Measurements from ENCODE around the gene DUOX1. TPM values are rescaled to one million over a fixed set of nuclear protein-coding genes. Genes with fewer than 3 reads are reported as not detected.

Gene DUOX1
- polyA plus RNA-seq, 1 of the 3 experiments (the other 2 are of a cell fraction), result not detected

- H3K36me3 ChIP-seq (replicated peaks in 1 of 2; ENCODE audit: control insufficient read depth in 1 of 2, insufficient read depth in 2 of 2, low read length in 1 of 2), result no peaks in the 10 kb centered on the region
- no peak overlapping the region for H3K4me3 ChIP-seq (ENCODE audit: low read depth in 2 of 2, low read length in 1 of 2)
- H3K9me2 ChIP-seq, result no peaks in the 10 kb centered on the region
- DNase-seq, result peak; percentile 83
- WGBS (ENCODE audit: low lambda C conversion rate), result 70% methylated on average over 5 of the region's 5 CpGs
- TF ChIP-seq NFIC (IDR thresholded peaks at IDR 0.05; ENCODE audit: borderline replicate concordance) (no peak), CHD2 (IDR thresholded peaks at IDR 0.05; ENCODE audit: low read length, partially characterized antibody) (no peak), FOXJ3 (CRISPR knock-in tag; IDR thresholded peaks at IDR 0.05) (no peak), RAD21 (IDR thresholded peaks at IDR 0.05; ENCODE audit: low read length) (no peak), TCF12 (IDR thresholded peaks at IDR 0.05) (no peak), GATA2 (CRISPR knock-in tag; IDR thresholded peaks at IDR 0.05) (no peak)
- no peak overlapping the region for H2AFZ ChIP-seq (ENCODE audit: low read depth)
- H3K4me1 ChIP-seq (ENCODE audit: control insufficient read depth in 1 of 2, insufficient read depth in 2 of 2, low read depth in 1 of 2, low read length in 1 of 2), result peaks cover 0 to 19% of the 10 kb centered on the region in 2 experiments; a peak in 1 of 4 replicates
- no peaks in the 10 kb centered on the region; the same call in 1 of the 2 replicates for H3K27me3 ChIP-seq (ENCODE audit: insufficient read depth)
- ChIA-PET CTCF (interaction anchor here (0.8 to 6.0 kb wide), 4 partner anchors 13 to 325 kb away, joined by 3 to 52 read pairs (median 3); no protein-coding TSS in a partner anchor), POLR2A (interaction anchor here (1.1 kb wide), 1 partner anchor 10 kb away, joined by 3 read pairs; no protein-coding TSS in a partner anchor)
- no peak overlapping the region for H3K4me2 ChIP-seq
- no peaks in the 10 kb centered on the region for H4K20me1 ChIP-seq (ENCODE audit: insufficient read depth)
- no peak overlapping the region for H3K27ac ChIP-seq (ENCODE audit: low read depth in 2 of 2, low read length in 1 of 2)
- no peaks in the 10 kb centered on the region for H3K9me3 ChIP-seq
- H3K79me2 ChIP-seq (ENCODE audit: insufficient read depth), result no peaks in the 10 kb centered on the region
- no peak overlapping the region for H3K9ac ChIP-seq
- H3F3A ChIP-seq (replicated peaks; ENCODE audit: insufficient read depth), result no peaks in the 10 kb centered on the region
Observed at GRCh38 chr15:45133561-45133920, 3.7 kb downstream of the DUOX1 start.

- Histone ChIP-seq H3K79me2 (ENCODE audit: insufficient read depth) (no peaks in the 10 kb centered on the region), H3F3A (replicated peaks; ENCODE audit: insufficient read depth) (no peaks in the 10 kb centered on the region), H3K9ac (no peak overlapping the region), H3K4me3 (ENCODE audit: low read depth in 2 of 2, low read length in 1 of 2) (no peak overlapping the region), H3K4me1 (ENCODE audit: control insufficient read depth in 1 of 2, insufficient read depth in 2 of 2, low read depth in 1 of 2, low read length in 1 of 2) (peaks cover 0 to 22% of the 10 kb centered on the region in 2 experiments; a peak in 1 of 4 replicates), H3K9me2 (no peaks in the 10 kb centered on the region), H3K4me2 (no peak overlapping the region), H3K27me3 (ENCODE audit: insufficient read depth) (no peaks in the 10 kb centered on the region; the same call in 1 of the 2 replicates), H3K36me3 (replicated peaks in 1 of 2; ENCODE audit: control insufficient read depth in 1 of 2, insufficient read depth in 2 of 2, low read length in 1 of 2) (no peaks in the 10 kb centered on the region), H3K27ac (ENCODE audit: low read depth in 2 of 2, low read length in 1 of 2) (no peak overlapping the region), H4K20me1 (ENCODE audit: insufficient read depth) (no peaks in the 10 kb centered on the region), H3K9me3 (no peaks in the 10 kb centered on the region), H2AFZ (ENCODE audit: low read depth) (no peak overlapping the region)
- DNase-seq, result no peak
- 79% methylated on average over 7 of the region's 7 CpGs for WGBS (ENCODE audit: low lambda C conversion rate)
- CTCF ChIA-PET, result interaction anchor here (1.0 to 6.0 kb wide), 3 partner anchors 13 to 71 kb away, joined by 3 to 52 read pairs (median 3); no protein-coding TSS in a partner anchor
- TF ChIP-seq USF2 (IDR thresholded peaks at IDR 0.05; ENCODE audit: borderline replicate concordance, low read depth, low read length), result no peak
- TF ChIP-seq GABPA (IDR thresholded peaks at IDR 0.05; ENCODE audit: low read depth), result no peak
- TF ChIP-seq RXRA (IDR thresholded peaks at IDR 0.05; ENCODE audit: borderline replicate concordance, low read depth), result no peak
- TF ChIP-seq RAD21 (IDR thresholded peaks at IDR 0.05; ENCODE audit: low read length), result no peak
- TF ChIP-seq MXI1 (IDR thresholded peaks at IDR 0.05; ENCODE audit: low read depth, low read length), result no peak
- TF ChIP-seq YY1 (IDR thresholded peaks at IDR 0.05; ENCODE audit: low read depth), result no peak
- POLR2A ChIA-PET, result interaction anchor here (1.1 kb wide), 1 partner anchor 9 kb away, joined by 3 read pairs; no protein-coding TSS in a partner anchor
Observed at GRCh38 chr15:45134046-45134445, 4.3 kb downstream of the DUOX1 start.
